IgD-negative memory B cell (primary cell): ENCODE measurements around the gene TNFAIP2. TPM values are rescaled to one million over a fixed set of nuclear protein-coding genes. Genes with fewer than 3 reads are reported as not detected.

Experiments used
- H3K27ac Mint-ChIP-seq, 3 donors: one replicate each; pipeline ENCODE4 v1.8.0; 2020 to 2022; ENCODE audit warnings: mild to moderate bottlenecking in 3 of 3, mixed read lengths in 3 of 3, moderate library complexity in 1 of 3
- H3K27me3 Mint-ChIP-seq: one replicate; pipeline ENCODE4 v1.8.0; 2021; ENCODE audit warnings: mixed read lengths
- H3K36me3 Mint-ChIP-seq: one replicate; pipeline ENCODE4 v1.8.0; 2020; ENCODE audit warnings: mild to moderate bottlenecking, mixed read lengths
- H3K4me1 Mint-ChIP-seq, 3 donors: one replicate each; pipeline ENCODE4 v1.8.0; 2020 to 2022; ENCODE audit warnings: mixed read lengths in 3 of 3, mild to moderate bottlenecking in 1 of 3
- H3K4me3 Mint-ChIP-seq, 4 donors: one replicate each; pipeline ENCODE4 v1.8.0; 2020 to 2022; ENCODE audit warnings: mild to moderate bottlenecking in 4 of 4, mixed read lengths in 4 of 4, moderate library complexity in 3 of 4
- H3K9me3 Mint-ChIP-seq, 3 donors: one replicate each; pipeline ENCODE4 v1.8.0; 2020 to 2021; ENCODE audit warnings: mixed read lengths in 3 of 3, mild to moderate bottlenecking in 1 of 3
- polyA plus RNA-seq: library from polyadenylated mRNA; unstranded; fragments of 300-500 nt; fragmentation: Illumina TruSeq; gene quantifications from one replicate; pipeline ENCODE4 v1.2.3, GENCODE V29; 2021

The TNFAIP2 gene
- polyA plus RNA-seq, 1 donor from 2014 or later = not detected

DNA sequence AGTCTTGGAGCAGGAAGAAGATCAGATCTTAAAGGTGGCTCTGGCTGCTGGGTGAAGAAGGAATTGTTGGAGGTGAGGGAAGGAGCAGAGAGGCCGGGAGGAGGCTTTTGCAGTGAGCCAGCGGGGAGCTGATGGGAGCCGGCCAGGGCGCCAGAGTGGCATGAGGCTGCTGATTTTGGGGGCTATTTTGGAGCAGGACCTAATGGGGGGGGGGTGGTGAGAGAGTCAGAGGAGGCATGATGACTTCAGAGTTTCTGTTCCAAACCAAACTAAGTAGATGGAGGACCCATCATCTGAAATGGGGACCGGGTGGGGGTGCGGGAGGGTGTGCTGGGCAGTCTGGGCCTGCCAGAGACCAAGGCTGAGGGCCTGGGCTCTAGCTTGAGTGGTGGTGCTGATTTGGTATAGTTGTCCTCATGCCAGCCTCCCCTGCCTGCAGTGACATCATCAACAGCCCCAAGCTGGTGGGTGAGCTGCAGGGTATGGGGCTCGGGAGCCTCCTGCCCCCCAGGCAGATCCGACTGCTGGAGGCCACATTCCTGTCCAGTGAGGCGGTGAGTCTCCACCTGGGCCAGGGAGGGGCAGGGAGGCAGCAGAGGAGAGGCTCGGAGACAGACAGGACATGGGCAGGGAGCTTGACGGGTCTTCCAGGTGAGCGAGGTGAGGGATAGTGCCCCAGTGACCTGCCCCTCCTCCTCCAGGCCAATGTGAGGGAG is 6.2 kb downstream of the TNFAIP2 start:
- Mint-ChIP-seq H3K27ac (no peak overlapping the region), H3K4me1 (peaks cover 0 to 2% (median 0%) of the 10 kb centered on the region in 3 donors), H3K36me3 (no peaks in the 10 kb centered on the region), H3K27me3 (peaks cover 1% of the 10 kb centered on the region), H3K4me3 (no peak overlapping the region), H3K9me3 (no peaks in the 10 kb centered on the region)

- no peak overlapping the region for H3K27ac Mint-ChIP-seq
- no peak overlapping the region for H3K4me3 Mint-ChIP-seq
- H3K36me3 Mint-ChIP-seq = no peaks in the 10 kb centered on the region
- peaks cover 1% of the 10 kb centered on the region for H3K27me3 Mint-ChIP-seq
- no peaks in the 10 kb centered on the region for H3K9me3 Mint-ChIP-seq
- H3K4me1 Mint-ChIP-seq = peaks cover 0 to 2% (median 0%) of the 10 kb centered on the region in 3 donors
These were observed 6.9 kb downstream of the TNFAIP2 start for GRCh38 chr14:103130017-103130764.

DNA sequence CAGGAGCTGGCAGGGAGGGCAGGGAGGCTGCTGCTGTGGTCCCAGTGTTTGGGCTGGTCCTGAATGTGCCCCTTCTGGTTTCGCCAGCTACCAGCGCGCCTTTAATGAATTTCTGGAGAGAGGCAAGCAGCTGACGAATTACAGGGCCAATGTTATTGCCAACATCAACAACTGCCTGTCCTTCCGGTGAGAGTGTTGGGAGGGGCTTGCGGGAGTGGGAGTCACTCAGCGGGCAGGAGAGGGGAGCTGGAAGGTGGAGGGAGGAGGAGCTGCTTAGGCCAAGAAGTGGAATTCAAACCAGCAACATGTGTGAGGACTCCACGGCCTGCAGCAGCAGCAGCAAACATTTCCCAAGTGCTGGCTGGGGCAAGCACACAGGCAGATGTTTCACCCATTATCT is 7.7 kb downstream of the TNFAIP2 start:
- H3K27me3 Mint-ChIP-seq = peaks cover 1% of the 10 kb centered on the region
- no peaks in the 10 kb centered on the region for H3K36me3 Mint-ChIP-seq
- peaks cover 0 to 2% (median 0%) of the 10 kb centered on the region in 3 donors for H3K4me1 Mint-ChIP-seq
- no peak overlapping the region for H3K27ac Mint-ChIP-seq
- H3K9me3 Mint-ChIP-seq = no peaks in the 10 kb centered on the region
- no peak overlapping the region for H3K4me3 Mint-ChIP-seq

- Mint-ChIP-seq H3K27ac (no peak overlapping the region), H3K36me3 (no peaks in the 10 kb centered on the region), H3K27me3 (peaks cover 1% of the 10 kb centered on the region), H3K9me3 (no peaks in the 10 kb centered on the region), H3K4me1 (peaks cover 0 to 2% (median 0%) of the 10 kb centered on the region in 3 donors), H3K4me3 (no peak overlapping the region)
These were observed 8.3 kb downstream of the TNFAIP2 start for GRCh38 chr14:103131580-103131979.

DNA sequence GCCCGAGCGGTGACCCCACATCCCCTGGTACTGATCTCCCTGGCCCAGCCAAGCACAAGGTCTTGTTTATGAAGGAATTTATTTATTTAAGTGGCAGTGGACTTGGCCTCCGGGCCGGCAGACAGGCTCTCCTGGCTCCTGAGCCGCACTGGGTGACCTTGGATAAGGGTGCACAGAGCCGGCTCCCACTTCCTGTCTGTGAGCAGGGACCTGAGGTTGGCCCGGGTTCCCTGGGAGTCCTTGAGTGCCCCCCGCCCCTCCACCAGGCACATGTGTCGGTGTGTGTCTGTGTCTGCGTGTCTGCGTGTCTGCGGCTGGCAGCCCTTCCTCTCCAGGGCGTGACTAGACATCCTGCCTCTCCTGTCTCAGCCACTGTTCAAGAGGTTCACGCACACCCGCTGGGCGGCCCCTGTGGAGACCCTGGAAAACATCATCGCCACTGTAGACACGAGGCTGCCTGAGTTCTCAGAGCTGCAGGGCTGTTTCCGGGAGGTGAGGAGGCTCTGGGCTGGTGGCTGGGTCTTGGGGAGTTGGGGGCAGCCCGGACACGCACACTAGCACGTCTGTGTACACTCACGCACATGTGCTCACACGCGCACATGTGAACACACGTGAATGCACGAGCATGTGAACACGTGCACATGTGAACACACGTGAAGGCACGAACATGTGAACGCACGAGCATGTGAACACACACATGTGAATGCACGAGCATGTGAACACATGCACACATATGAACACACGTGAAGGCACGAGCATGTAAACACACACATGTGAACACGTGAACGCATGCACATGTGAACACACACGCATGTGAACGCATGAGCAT is 9.3 kb downstream of the TNFAIP2 start:
- Mint-ChIP-seq H3K4me3 (no peak overlapping the region), H3K27me3 (peaks cover 1% of the 10 kb centered on the region), H3K4me1 (peaks cover 0 to 2% (median 0%) of the 10 kb centered on the region in 3 donors), H3K36me3 (no peaks in the 10 kb centered on the region), H3K9me3 (no peaks in the 10 kb centered on the region), H3K27ac (no peak overlapping the region)

- Mint-ChIP-seq H3K36me3 (no peaks in the 10 kb centered on the region), H3K4me3 (no peak overlapping the region), H3K27me3 (peaks cover 1% of the 10 kb centered on the region), H3K4me1 (peaks cover 0 to under 1% (median 0%) of the 10 kb centered on the region in 3 donors), H3K9me3 (no peaks in the 10 kb centered on the region), H3K27ac (no peak overlapping the region)
These were observed 10.2 kb downstream of the TNFAIP2 start for GRCh38 chr14:103133210-103134140.

DNA sequence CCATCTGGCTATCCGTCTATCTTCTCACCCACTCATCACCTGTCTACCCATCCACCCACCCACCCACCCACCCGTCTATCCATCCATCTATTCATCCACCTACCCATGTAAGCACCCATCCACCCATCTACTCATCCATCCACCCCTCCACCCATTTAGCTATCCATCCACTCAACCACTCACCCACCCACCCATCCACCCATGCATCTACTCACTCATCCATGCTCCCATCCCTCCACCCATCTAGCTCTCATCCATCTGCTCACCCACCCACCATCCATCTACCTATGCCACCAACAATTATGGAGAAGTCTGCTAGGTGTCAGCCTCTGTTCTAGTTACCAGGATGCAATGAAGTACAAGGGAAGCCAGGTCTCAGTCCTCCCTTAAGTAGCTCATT is 11.1 kb downstream of the TNFAIP2 start:
- Mint-ChIP-seq H3K27ac (no peak overlapping the region), H3K4me3 (no peak overlapping the region), H3K36me3 (no peaks in the 10 kb centered on the region), H3K27me3 (peaks cover 5% of the 10 kb centered on the region), H3K4me1 (no peaks in the 10 kb centered on the region), H3K9me3 (no peaks in the 10 kb centered on the region)

DNA sequence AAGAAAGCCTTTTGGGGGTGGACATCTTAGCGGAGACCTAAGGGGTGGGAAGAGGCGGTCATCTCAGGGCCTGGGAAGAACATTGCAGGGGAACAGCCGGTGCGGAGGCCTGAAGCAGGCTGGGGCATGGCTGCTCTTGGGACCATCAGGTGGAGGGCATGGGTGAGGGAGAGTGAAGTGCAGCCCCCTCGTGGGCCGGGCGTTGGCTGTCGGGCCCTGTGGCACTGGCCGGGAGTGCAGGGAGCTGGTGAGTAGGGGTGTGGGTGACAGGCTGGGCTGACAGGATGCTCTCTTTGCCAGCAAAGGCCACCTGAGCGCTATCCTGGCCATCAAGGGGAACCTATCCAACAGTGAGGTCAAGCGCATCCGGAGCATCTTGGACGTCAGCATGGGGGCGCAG is 11.7 kb downstream of the TNFAIP2 start:
- Mint-ChIP-seq H3K4me1 (peaks cover 0 to 4% (median 0%) of the 10 kb centered on the region in 3 donors), H3K4me3 (no peak overlapping the region), H3K36me3 (no peaks in the 10 kb centered on the region), H3K27me3 (peaks cover 7% of the 10 kb centered on the region), H3K27ac (peak overlapping the region in 1 of 3 donors; percentile 28), H3K9me3 (no peaks in the 10 kb centered on the region)

- no peak overlapping the region for H3K4me3 Mint-ChIP-seq
- no peak overlapping the region for H3K27ac Mint-ChIP-seq
These were observed 12.3 kb downstream of the TNFAIP2 start for GRCh38 chr14:103135333-103136260.

DNA sequence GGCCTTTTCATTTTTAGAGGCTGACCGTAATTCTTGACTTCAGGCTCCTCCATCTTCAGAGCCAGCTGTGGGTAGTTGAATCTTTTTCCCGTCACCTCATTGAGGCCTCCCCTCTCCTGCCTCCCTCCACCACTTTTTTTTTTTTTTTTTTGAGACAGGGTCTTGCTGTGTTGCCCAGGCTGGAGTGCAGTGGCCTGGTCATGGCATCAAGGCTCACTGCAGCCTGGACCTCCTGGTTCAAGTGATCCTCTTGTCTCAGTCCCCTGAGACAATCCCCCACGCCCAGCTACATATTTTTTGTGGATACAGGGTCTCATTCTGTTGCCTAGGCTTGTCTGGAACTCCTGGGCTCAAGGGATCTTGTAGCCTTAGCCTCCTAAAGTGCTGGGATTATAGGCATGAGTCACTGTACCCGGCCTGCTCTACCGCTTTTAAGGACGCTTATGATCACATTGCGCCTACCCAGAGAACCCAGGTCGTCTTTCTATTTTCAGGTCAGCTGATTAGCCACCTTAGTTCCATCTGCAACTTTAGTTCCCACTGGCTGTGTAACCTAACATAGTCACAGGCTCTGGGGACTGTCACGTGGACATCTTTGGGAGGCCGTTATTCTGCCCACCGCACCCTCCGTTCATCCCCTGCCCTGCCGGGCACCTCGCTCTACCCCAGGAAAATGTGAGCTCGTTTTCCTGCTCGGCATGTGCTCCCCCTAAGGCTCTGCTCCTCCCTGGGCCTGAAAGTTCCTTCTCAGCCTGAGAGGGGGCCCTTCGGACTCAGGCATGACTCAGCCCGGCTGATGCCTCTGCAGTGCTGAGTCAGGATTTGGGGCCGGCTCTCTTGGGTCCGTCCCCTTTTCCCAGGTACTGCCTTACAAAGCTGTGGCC is 13.4 kb downstream of the TNFAIP2 start:
- Mint-ChIP-seq H3K4me1 (peaks cover 7 to 15% (median 14%) of the 10 kb centered on the region in 3 donors), H3K27me3 (peaks cover 10% of the 10 kb centered on the region), H3K4me3 (no peak overlapping the region), H3K9me3 (no peaks in the 10 kb centered on the region), H3K27ac (peak overlapping the region in 1 of 3 donors; percentile 43), H3K36me3 (no peaks in the 10 kb centered on the region)

More at GRCh38 chr14:103135333-103136260, 12.3 kb downstream of the TNFAIP2 start:
- H3K36me3 Mint-ChIP-seq = no peaks in the 10 kb centered on the region
- peaks cover 3 to 8% (median 4%) of the 10 kb centered on the region in 3 donors for H3K4me1 Mint-ChIP-seq
- no peaks in the 10 kb centered on the region for H3K9me3 Mint-ChIP-seq
- H3K27me3 Mint-ChIP-seq = peaks cover 10% of the 10 kb centered on the region

- Mint-ChIP-seq H3K4me1 (peaks cover 7 to 15% (median 15%) of the 10 kb centered on the region in 3 donors), H3K9me3 (no peaks in the 10 kb centered on the region), H3K27me3 (peaks cover 10% of the 10 kb centered on the region), H3K27ac (no peak overlapping the region), H3K4me3 (peak overlapping the region in 2 of 4 donors; percentile 39 to 73), H3K36me3 (no peaks in the 10 kb centered on the region)
These were observed 14.5 kb downstream of the TNFAIP2 start for GRCh38 chr14:103137689-103138300.
